HepG2 (cell line): ENCODE measurements around the gene CD58. TPM values are rescaled to one million over a fixed set of nuclear protein-coding genes. Genes with fewer than 3 reads are reported as not detected.
"Not testable (repeated sequence)": the region's sequence is repeated elsewhere in the genome, so short reads cannot be mapped to it uniquely, and the experiment has no call there.

Source experiments
- ATAC-seq: fragments of 200-7000 bp; cut with Tn5 transposase; 3 replicates; pipeline ENCODE4 v1.9.1; 2020; ENCODE audit warnings: mild to moderate bottlenecking, moderate library complexity
- BruUV-seq: library from RNA; stranded (reverse); fragments of 400-500 nt; replicated peaks from 2 replicates; lab custom pipeline; 2021; lab: Mats Ljungman, UMichigan
- CTCF ChIA-PET: fragments of 300-600 bp; formaldehyde crosslinking; extraction: SDS; loops from one replicate; lab custom pipeline; 2021; ENCODE audit warnings: low total read pairs, inconsistent platforms, low intra/inter-chr PET ratio; lab: Yijun Ruan, JAX
- POLR2A ChIA-PET: fragments of 350-600 bp; sonication (Branson Sonifier 250); formaldehyde crosslinking; loops from one replicate; lab custom pipeline; 2020; ENCODE audit warnings: antibody characterized with exemption, inconsistent platforms; lab: Yijun Ruan, JAX
- DNase-seq: peaks from one replicate; pipeline ENCODE4 v3.0.0-alpha.2; 2015; ENCODE audit warnings: low spot score
- FAIRE-seq: peaks from 3 replicates; lab custom pipeline; 2011; peaks lifted over from hg19 to GRCh38; lab: Jason Lieb, UNC
- H2AFZ ChIP-seq: one replicate; pipeline ENCODE4 v1.6.1; 2011; ENCODE audit warnings: low read length, inconsistent platforms
- H3K27ac ChIP-seq: fragments of 300-600 bp; 3 replicates; pipeline ENCODE4 v1.8.0; 2011; ENCODE audit warnings: mixed run types, mild to moderate bottlenecking, mixed read lengths, low read length, inconsistent platforms; ENCODE audit not compliant: insufficient read depth; ENCODE audit errors: extremely low read length
- H3K27me3 ChIP-seq, 2 experiments: fragments of 200-600 bp in 1 of 2; 2 replicates in 1 of 2; 3 replicates in 1 of 2; pipeline versions ENCODE4 v1.6.0 to v1.8.0; 2011; ENCODE audit warnings: low read length in 2 of 2, mild to moderate bottlenecking in 2 of 2, moderate library complexity in 2 of 2, inconsistent platforms in 1 of 2; ENCODE audit not compliant: insufficient read depth in 2 of 2, control insufficient read depth in 1 of 2
- H3K36me3 ChIP-seq, 2 experiments: fragments of 200-600 bp in 1 of 2; replicated peaks in 1 of 2; 2 replicates in 1 of 2; 3 replicates in 1 of 2; pipeline versions ENCODE4 v1.5.1 to v1.8.0; 2011; ENCODE audit warnings: low read length in 2 of 2, inconsistent platforms in 1 of 2; ENCODE audit not compliant: insufficient read depth in 2 of 2, control insufficient read depth in 1 of 2
- H3K4me1 ChIP-seq: 2 replicates; pipeline ENCODE4 v1.5.1; 2012; ENCODE audit warnings: low read length, inconsistent platforms; ENCODE audit not compliant: insufficient read depth
- H3K4me2 ChIP-seq: 2 replicates; pipeline ENCODE4 v1.6.0; 2011; ENCODE audit warnings: low read depth, low read length, inconsistent platforms
- H3K4me3 ChIP-seq, 3 experiments: fragments of 200-600 bp in 1 of 3; sonication (generic), shearing (Covaris generic) in 1 of 3; replicated peaks in 1 of 3; 2 replicates each; pipeline ENCODE4 v1.5.1; 2011 to 2016; ENCODE audit warnings: low read length in 3 of 3, inconsistent platforms in 2 of 3, low read depth in 2 of 3, mild to moderate bottlenecking in 2 of 3, control low read depth in 1 of 3, mixed read lengths in 1 of 3; ENCODE audit not compliant: insufficient read depth in 1 of 3
- H3K79me2 ChIP-seq: one replicate; pipeline ENCODE4 v1.6.1; 2011; ENCODE audit warnings: low read length, inconsistent platforms; ENCODE audit not compliant: insufficient read depth
- H3K9ac ChIP-seq: 2 replicates; pipeline ENCODE4 v1.6.0; 2011; ENCODE audit warnings: mild to moderate bottlenecking, low read depth, low read length, inconsistent platforms; ENCODE audit not compliant: insufficient read depth
- H3K9me3 ChIP-seq: 2 replicates; pipeline ENCODE4 v1.5.1; 2012; ENCODE audit warnings: mild to moderate bottlenecking, low read length
- H4K20me1 ChIP-seq: 2 replicates; pipeline ENCODE4 v1.6.0; 2011; ENCODE audit warnings: inconsistent platforms, mild to moderate bottlenecking, low read length, moderate library complexity; ENCODE audit not compliant: insufficient read depth
- WGBS: methylation state at CpG from one replicate; pipeline ENCODE4 v1.1.6; 2017; ENCODE audit warnings: low lambda C conversion rate; 5-methylcytosine and 5-hydroxymethylcytosine counted together
- in situ Hi-C: cut with HindIII; loops from 2 replicates; pipeline ENCODE4 v1.10.0; 2017; ENCODE audit warnings: low pct_unique_long_range_greater_than_20kb; ENCODE audit not compliant: extremely low pct_ligation_motif_present
- intact Hi-C: fragments of 100-400 bp; cut with micrococcal nuclease; formaldehyde crosslinking; loops from one replicate; pipeline ENCODE4 v1.10.0; 2022; ENCODE audit not compliant: unreplicated experiment
- polyA plus RNA-seq, 8 experiments: library from polyadenylated mRNA; depleted of rRNA in 3 of 8; stranded (reverse) in 7 of 8; unstranded in 1 of 8; fragments of >200 nt; fragmentation: Illumina TruSeq in 4 of 8; extraction: Trizol in 4 of 8; gene quantifications; 2 replicates each; pipeline versions ENCODE4 v1.2.1 to v1.2.3, GENCODE V29; 2011 to 2016; ENCODE audit warnings: low read depth in 4 of 8, missing spikeins in 1 of 8, mixed read lengths in 1 of 8; ENCODE audit not compliant: insufficient read depth in 1 of 8
- total RNA-seq, 5 experiments: library from RNA; depleted of rRNA; stranded (reverse); fragments of >200 nt; fragmentation: Illumina TruSeq; extraction: Trizol; gene quantifications; 2 replicates each; pipeline ENCODE4 v1.2.3, GENCODE V29; 2016; ENCODE audit warnings: low read depth in 1 of 5

CD58 gene
- total and polyA plus RNA-seq, 2 of the 13 experiments (the other 11 are each of a cell fraction or from before 2014, with no cell fraction given): 9.4 to 13.5 TPM

DNA sequence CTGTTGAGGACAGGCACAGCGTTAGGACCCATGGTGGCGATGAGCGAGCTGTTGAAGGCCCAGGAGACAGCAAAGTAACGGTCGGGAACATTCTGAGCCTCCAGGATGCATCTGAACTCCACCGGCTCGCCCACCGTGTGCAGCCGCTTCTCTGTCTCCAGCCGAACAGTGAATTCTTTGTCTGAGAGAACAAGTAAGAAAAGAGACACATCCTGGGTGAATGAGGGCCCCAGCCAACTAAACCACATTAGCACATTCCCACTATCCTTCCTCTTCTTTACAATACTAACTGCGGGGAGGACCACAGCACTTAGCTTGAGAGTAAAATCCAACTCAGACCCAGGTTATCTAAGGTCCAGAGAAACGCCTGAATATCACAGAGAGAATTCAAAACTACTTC, 37.3 kb upstream of the CD58 start:
- FAIRE-seq, POLR2A ChIA-PET, ATAC-seq, H3K36me3 ChIP-seq, H3K4me2 ChIP-seq, in situ Hi-C loops, H2AFZ ChIP-seq, H3K27me3 ChIP-seq, DNase-seq, H3K9me3 ChIP-seq, H3K9ac ChIP-seq, CTCF ChIA-PET, H3K4me1 ChIP-seq, H3K79me2 ChIP-seq, BruUV-seq, H3K4me3 ChIP-seq, H4K20me1 ChIP-seq, intact Hi-C loops, H3K27ac ChIP-seq: not testable (repeated sequence)
- WGBS: 41% methylated on average over 3 of the region's 12 CpGs

- H3K4me1 ChIP-seq, H3K9me3 ChIP-seq, DNase-seq, H3K27me3 ChIP-seq, H2AFZ ChIP-seq, H3K4me3 ChIP-seq, H3K9ac ChIP-seq, H3K4me2 ChIP-seq, ATAC-seq, H3K79me2 ChIP-seq, FAIRE-seq, POLR2A ChIA-PET, BruUV-seq, H3K27ac ChIP-seq, H4K20me1 ChIP-seq, H3K36me3 ChIP-seq, in situ Hi-C loops, CTCF ChIA-PET, intact Hi-C loops: not testable (repeated sequence)
- 20% methylated on average over 1 of the region's 1 CpG for WGBS
Observed at GRCh38 chr1:116607463-116607862, 36.6 kb upstream of the CD58 start.

- ATAC-seq, H4K20me1 ChIP-seq, BruUV-seq, in situ Hi-C loops, CTCF ChIA-PET, H3K4me2 ChIP-seq, H3K36me3 ChIP-seq, H3K9ac ChIP-seq, H3K27ac ChIP-seq, H3K4me3 ChIP-seq, H2AFZ ChIP-seq, H3K9me3 ChIP-seq, H3K79me2 ChIP-seq, H3K4me1 ChIP-seq, FAIRE-seq, DNase-seq, H3K27me3 ChIP-seq, intact Hi-C loops, POLR2A ChIA-PET: not testable (repeated sequence)
- WGBS: 78% methylated on average over 7 of the region's 8 CpGs
Observed at GRCh38 chr1:116606067-116606466, 35.2 kb upstream of the CD58 start.
